Measurements from ENCODE around the gene DNM3.

GRCh38 chr1:172363852-172364251 lies 522.6 kb downstream of the DNM3 start:
- TF ChIP-seq EZH2phosphoT487 (IDR thresholded peaks at IDR 0.05; ENCODE audit: insufficient read depth, low read depth) (no peak), EZH2 (IDR thresholded peaks at IDR 0.05; ENCODE audit: insufficient read depth, poor library complexity, severe bottlenecking) (no peak)

Measured in GM23248 (cell line).